Measurements from ENCODE around the gene C10orf143.
"Not testable (repeated sequence)": the region's sequence is repeated elsewhere in the genome, so short reads cannot be mapped to it uniquely, and the experiment has no call there.

The C10orf143 gene

DNA sequence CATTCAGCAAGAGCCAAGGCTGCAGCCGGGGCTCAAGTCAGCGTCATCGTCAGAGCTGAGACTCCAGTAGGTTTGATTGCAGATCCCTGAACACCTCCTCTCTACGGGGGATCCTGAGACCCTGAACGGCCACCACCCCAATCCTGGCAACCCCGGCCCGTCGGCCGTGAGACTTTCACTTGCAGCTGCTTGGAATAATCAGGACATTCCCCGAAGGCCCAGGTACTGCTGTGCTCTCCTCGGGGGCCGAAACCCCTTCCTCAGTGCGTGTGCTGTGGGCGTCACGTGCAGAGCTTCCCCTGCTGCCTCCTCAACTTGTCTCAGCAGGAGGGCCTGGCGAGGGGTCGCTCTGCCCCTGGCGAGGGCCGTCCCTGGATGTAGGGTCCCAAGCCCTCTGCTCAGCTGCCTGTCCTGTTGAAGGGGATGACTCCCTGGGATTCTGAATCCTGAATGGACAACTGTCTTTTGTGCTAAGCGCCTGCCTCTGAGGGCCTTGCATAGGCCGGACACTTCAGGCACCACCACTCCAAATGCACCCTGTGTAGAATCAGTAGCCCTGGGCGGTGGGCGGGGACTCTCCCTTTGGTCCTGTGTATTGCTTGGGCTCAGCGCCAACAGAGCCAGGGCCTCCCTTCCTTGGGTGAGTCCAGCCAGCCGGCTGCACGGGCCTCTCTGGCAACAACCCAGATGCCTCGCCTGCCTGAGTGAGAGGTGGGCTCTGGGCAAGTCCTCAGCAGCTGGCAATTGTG, 82.7 kb downstream of the C10orf143 start:
- DNase-seq, result no peak

DNA sequence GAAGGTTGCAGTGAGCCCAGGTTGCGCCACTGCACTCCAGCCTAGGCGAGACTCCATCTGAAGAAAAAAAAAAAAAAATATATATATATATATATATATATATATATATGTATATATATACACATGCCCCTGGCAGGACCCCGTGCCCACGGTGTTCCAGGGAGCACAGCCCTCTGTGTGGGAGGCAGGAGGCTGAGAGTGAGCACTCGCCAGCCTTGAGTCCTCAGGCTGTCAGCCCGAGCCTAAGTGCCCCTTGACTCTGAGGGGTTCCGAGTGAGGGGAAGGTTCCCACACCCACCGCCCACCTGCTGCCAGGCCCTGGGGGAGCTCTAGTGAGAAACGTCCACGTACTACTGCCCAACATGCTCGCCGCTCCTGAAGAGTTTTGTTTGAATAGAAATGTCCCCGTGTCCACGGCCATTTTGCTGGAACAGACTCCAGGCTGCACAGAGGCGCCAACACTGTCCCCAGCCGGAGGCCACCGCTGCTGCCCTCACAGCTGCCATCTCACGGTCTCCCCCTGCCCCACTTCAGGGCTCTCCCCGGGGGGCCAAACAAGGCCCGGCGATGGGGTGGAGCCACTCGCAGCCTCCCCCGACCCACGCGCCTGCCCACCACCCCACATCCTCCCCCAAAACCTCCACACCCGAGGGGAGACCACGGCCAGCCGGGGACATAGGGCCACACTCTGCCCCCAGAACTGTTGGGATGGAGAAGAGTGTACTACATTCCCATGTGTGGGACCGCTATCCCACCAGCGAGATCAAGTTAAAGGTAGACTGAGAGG, 83.8 kb downstream of the C10orf143 start:
- DNase-seq, result no peak

DNA sequence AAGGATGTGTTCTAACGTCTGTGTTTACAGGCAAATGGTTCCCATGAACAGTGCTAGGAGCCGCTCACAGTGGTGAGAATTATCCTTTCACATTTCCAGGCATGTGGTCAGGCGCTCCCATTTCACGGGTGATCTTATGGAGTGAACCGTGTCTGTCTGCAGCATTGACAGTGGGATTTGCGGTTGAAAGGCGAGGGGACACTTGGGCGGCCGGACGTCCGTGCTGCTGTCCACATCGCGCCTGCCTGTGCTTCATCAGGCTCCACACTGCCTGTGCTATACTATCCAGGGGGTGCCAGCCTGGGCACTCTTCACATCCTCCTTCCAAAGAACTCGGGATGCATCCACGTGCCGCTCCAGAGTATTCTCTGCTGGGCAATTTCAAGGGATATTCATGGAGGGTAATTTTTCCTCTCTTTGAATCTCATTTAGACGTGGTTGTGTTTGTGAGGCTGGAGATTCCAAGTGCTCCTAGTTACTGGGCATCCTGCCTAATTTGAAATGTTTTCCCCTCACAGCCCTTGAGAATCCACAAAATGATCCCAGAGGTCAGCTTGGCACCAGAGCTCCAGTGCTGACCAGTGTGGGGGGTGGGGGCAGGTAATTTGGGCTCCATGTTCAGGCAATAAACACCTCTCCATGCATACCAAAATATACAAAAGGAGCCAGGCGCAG, 84.7 kb downstream of the C10orf143 start:
- DNase-seq, result no peak

DNA sequence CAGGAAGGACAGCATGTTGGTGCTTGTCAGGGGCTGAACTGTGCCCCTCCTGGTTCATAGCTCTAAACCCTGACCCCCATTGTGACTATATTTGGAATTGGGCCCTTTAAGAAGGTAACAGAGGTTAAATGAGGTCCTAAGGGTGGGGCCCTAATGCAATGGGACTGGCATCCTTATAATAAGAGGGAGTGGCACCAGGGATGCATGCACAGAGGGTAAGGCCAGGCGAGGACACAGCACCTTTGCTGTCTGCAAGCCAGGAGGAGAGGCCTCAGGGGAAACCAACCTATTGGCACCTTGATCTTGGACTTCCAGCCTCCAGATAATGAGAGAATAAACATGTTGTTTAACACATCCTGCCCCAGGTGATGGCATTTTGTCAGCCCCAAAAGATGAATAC, 85.3 kb downstream of the C10orf143 start:
- no peak for DNase-seq

DNA sequence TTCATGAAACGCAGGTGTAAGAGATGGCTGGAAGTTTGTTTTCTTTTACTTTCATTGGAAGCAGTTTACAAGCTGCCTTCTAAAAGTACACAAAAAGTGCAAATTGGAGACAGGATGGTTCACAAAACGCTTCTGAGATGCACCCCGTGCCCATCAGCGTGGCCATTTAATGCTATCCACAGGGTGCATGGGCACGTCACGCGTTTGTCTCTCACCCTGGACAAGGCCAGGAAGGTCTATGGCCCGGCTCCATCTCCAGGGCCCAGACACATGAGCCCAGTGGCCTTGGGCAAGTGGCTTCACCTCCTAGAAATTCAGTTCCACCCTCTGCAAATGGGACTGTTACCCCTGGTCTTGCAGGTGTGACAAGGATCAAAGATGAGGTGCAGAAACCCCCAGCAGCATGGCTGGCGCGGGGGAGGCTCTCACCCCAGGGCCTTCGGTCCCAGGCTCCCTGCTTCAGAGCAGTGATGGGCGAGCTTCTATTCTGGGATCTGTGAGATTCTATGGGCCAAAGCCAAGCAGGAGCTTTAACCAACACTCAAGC, 85.8 kb downstream of the C10orf143 start:
- no peak for DNase-seq

DNA sequence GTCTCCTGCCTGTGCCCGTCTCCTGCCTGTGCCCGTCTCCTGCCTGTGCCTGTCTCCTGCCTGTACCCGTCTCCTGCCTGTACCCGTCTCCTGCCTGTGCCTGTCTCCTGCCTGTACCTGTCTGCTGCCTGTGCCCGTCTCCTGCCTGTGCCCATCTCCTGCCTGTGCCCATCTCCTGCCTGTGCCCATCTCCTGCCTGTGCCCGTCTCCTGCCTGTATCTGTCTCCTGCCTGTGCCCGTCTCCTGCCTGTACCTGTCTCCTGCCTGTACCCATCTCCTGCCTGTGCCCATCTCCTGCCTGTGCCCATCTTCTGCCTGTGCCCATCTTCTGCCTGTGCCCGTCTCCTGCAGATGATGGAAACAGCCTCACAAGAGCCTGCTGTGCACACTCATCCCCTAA, 86.3 kb downstream of the C10orf143 start:
- DNase-seq, result not testable (repeated sequence)

DNA sequence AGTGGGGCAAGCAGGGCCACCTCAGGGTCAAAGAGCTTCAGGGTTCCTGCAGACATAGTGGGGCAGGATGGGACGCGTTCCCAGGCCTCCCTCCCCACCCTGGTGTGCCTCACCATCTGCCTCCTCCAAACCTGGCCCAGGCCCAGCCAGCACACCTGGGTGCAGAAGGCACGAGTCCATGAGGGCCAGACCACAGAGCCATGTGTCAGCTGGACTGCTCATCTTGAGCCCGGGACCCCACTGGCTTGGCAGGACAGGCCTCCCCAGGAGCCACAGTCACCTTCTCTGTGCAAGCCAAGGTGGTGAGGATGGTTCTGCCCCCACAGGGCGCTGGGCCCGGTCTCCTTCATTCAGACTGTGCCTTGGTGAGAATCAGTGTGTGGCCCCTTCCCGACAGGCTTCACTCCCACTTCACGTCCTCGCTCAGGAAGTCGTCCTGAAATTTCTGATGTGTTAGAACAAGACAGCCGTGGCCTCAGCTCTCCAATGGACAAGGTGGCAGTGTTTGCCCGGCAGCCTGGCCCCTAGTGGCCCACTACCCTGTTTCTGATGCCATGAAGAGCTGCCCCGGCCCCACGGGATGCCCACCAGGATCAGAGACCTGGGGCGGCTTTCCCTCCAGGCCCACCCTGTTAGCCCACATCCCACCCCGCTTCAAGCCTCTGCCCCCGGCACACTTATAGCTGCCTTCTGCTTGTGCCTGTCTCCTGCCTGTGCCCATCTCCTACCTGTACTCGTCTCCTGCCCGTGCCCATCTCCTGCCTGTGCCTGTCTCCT, 87.0 kb downstream of the C10orf143 start:
- DNase-seq, result no peak

DNA sequence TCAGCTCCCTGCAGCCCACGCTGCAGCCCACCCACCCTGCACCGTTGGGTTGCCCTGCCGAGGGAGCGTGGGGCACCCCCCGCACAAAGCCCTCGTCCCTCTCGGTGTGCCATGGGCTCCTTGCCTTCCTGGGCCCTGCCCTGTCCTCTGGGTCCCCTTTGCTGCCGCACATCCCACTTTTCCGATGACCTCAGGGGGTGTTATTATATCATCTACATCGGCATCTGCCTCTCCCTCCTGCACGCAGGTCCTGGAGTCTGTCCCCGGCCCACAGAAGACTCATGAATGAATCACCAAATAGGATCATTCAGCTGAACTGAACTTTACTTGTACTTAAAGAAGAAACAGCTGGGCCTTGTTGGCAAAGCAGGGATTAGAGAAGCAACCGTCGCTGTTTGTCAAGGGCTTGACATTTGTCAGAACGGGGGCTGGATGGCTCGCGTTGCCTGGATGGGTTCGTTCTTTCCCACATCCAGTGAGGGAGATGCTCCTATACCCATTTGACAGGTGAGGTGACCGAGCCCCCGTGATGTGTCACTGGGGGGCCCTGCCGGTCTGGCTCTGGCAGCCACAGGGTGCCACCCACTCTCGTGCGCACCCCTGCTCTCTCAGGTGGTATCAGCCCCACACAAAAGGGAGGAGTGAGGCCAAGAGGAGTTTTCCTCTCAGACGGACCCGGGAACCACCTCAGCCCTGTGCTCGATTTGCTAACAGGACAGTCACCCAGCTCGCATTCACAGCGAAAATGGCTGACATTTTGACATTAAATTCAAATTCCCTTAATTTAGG, 87.9 kb downstream of the C10orf143 start:
- no peak for DNase-seq

DNA sequence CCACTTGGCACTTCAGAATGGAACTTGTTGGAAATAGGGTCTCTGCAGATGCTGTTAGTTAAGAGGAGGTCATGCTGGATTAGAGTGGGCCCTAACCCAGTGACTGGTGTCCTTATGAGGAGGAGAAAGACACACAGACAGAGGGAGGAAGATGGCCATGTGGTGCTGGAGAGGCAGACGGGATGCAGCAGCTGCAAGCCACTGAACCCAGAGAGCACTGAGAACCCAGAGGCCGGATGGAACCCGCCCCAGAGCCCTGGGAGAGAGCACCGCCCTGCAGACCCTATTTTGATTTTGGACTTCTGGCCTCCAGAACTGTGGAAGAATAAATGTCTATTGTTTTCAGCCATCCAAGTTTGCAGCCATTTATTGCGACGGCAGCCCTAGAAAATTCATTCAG, 88.5 kb downstream of the C10orf143 start:
- no peak for DNase-seq

DNA sequence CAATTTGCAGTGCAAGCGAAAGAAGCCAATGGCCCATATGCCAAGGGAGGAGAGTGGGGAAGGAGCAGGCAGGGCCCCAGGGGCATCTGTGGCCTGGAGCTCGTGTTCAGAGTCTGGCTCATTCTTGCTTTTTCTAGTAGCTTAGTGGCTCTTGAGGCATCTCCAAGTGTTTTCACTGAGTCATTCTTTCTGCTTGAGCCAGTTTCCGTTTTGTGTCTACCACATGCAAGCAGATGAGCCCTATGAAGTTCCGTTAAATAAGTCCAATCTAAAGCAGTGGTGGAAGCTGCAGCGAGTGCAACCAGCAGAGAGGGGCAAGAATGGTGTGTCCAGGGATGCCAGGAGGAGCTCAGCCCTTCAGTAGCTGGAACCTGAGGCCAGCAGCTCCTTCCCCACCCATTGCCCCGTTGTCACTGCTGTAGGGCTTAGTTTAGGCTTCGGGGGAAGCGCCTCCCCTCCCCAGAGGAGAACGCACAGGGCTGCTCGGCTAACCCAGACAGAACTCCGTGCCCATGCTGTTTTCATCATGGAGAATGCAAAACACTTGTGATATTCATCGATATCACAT, 89.2 kb downstream of the C10orf143 start:
- DNase-seq, result no peak

DNA sequence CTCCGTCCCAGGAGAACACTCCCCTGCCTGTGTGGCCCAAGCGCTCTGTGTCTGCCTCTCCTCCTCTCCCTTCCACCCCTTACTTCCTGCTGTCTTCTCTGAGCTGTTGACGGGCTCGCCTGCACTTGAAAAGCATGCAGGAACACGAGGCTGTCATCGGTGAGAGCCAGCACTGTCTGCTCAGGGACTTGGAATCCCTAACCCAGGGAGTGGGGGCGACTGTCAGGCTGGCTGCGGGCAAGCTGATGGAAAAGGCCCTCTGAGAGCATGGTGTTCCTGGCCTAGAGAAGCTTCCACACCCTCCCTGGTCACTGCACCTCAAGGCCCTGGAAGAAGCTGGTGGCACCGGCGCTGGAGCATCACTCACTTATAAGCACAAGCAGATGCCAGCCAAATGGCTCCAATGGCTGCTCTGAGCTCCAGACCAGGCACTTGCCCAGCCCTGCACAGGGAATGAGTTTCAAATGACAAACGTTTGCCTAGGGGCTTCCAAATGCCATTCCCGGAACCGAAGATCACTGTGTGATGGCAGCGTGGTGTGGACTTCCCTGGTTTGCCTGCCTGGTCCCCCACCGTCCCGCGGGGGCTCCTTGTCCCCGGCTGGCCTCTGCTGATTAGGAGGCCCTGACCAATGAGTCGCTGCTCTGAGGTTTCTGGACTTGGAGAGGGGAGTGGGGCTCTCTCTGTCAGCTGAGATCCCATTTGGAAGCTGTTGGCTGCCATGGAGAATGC, 89.8 kb downstream of the C10orf143 start:
- no peak for DNase-seq

DNA sequence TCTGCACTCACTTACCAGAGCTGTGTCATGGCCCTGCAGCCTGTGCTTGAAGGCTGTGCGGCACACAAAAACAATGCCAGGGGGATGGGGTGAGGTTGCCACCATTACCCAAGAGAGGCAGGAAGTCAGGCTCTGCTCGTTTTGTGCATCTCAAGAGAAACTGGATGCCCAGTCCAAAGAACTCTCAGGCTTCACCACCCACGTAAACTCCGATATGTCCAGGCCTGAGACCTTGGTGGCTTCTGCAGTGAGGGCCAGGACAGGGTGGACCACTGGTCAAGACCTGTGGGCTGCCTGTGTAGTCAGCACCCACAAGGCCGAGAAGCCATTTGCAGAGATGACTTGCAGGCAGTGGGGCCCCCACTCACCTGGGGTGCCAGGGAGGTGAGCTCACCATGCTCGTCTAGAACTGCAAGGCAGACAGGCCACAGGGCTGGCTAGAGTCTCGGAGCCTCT, 91.9 kb downstream of the C10orf143 start:
- DNase-seq, result no peak

DNA sequence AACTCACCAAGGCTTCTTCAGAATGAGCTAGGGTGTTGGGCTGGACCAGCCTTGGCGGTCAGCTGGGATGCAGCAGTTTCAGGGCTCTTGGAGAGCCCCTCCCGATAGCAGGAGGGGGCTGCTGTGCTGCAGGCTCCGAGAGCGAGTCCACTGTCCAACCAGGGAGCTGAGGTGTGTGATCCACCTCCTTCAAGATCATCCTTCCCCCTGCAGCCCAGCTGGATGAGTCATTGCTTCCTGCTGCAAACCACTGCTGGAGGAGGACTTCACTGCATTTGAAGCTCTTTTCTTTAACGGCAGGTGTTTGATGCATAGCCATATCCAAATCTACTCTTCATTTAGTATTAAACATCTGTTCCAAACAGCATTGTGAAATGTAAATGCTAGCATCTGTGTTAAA, 92.4 kb downstream of the C10orf143 start:
- no peak for DNase-seq

DNA sequence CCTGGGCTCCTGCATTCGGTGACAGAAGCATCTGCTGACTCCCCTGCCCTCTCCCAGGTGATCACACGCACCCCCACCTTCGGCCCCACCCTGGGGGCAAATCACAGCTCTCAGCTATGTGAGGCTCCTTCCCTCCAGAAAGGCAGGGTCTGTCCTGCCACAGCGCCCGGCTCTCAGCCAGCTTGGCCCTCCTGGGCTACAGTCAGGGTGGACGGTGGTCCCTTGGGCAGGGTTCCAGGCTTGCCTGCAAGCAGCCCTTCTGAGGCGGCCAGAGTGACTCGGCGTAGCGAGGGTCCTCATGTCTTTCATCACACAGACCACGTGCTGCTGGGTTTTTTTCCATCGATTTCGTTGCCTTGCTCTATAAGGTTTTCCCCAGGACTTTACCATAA, 93.0 kb downstream of the C10orf143 start:
- DNase-seq, result no peak

DNA sequence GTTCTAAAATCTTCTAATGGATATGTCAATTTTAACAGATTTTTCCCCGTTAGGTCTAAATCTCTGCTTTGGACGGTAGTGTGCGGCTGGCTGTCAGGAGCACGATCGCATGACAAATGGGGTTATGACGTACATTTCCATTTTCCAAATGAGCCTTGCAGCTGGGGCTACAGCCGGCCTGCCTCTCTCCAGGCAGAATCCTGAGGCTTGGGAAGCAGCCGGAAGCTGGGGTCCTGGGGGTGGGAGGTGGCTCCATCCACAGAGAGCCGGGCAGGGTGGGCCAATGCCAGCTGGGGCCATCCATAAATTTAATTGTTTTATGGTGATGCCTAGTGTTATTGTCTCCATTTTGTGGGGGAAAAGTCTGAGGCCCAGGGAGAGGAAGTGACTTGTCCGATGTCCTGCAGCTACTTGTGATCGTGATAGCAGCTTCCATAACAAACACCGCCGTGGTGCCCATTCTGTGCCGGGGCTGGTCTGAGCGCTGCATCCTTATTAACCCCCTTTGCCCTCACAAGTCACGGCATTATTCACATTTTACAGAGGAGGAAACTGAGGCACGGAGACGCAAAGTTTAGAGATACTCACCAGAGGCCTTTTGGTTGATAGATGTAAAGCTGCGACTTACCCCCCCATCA, 93.5 kb downstream of the C10orf143 start:
- DNase-seq, result no peak

DNA sequence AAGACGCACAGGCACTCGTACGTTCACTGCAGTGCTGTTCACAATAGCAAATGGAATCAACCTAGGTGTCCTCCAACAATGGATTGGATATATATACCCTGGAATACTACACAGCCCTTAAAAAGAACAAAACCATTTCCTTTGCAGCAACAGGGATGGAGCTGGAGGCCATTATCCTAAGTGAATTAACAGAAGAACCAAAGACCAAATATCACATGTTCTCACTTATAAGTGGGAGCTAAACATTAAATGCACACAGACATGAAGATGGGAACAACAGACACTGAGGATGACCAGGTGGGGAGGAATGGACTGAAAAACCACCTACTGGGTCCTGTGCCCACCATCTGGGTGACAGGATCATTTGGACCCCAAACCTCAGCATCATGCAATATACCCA, 94.5 kb downstream of the C10orf143 start:
- DNase-seq, result no peak

DNA sequence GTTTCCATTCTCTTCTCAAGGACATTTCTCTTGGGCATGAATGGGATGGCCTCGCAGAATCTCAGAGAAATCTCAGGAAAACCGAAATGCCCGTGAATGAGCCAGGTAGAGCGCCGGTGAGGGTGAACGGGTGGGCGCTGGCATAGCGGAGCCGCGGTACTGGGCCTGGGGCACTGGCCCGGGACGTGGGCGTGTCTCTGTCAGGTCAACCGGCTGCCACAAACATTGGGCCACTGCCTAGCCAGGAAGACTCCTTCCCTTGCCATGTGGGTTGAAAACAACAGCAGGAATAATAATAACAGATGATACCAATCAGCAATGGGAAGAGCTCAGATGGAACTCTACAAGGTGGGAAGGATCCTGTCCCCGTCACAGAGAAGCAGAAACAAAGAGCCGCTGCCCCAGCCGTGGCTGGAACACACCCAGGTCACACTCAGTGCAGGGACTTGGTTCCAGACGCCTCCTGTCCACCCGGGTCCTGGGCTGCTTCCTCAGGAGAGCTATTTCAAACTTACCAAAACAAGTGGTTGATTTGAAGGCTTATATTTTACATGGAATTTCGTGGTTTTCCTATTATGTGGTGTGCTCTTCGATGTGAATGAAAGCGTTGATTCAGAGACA, 95.4 kb downstream of the C10orf143 start:
- no peak for DNase-seq

DNA sequence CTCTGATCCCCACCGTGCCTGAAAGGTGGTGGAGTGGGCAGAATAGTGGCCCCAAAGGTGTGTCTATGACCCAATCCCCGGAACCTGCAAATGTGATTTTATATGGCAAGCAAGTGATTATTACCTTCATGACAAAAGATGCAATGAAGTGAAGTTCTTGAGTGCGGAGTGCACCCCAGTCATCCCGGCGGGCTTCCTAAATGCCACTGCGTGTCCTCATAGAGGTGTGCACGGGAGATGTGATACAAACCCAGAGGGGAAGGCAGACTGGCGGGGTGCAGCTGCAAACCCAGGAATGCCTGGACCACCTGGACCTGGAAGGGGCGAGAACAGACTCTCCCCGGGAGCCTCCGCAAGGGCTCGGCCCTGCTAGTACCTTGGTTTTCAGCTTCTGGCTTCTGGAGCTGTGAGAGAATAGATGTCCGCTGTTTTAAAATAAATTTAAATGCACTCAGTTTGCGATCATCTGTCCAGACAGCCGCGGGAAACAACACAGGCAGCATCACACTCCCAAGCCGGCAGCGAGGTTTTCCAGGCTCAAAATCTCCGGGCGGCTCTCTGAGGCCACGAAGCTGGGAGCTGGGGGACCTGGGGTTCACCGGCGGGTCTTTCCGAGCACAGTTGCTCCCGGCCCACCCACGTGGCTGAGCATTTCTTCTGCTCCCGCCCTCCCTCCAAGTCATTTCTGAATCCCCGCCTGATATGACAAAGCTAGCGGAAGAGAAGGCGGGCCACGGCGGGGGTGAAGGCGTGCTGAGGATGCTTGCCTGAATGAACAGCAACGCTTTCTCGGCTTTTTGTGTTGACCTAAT, 96.2 kb downstream of the C10orf143 start:
- no peak for DNase-seq
